Liver (tissue), 9 donors: ENCODE results near the gene RAD51B. TPM values are rescaled to one million over a fixed set of nuclear protein-coding genes. Genes with fewer than 3 reads are reported as not detected.

ENCODE experiments used
- DNase-seq: peaks from one replicate; pipeline ENCODE4 v3.0.0-alpha.2; 2017; ENCODE audit warnings: low spot score
- H3K27ac ChIP-seq, 2 donors: one replicate each; pipeline ENCODE4 v1.7.0; 2013; ENCODE audit warnings: inconsistent platforms in 2 of 2, low read length in 2 of 2, control low read depth in 1 of 2, low read depth in 1 of 2, mild to moderate bottlenecking in 1 of 2
- H3K27me3 ChIP-seq, 4 donors: one replicate each; pipeline versions ENCODE4 v1.6.1 to v1.7.0; 2013; ENCODE audit warnings: low read length in 3 of 4, inconsistent platforms in 1 of 4, mild to moderate bottlenecking in 1 of 4, moderate library complexity in 1 of 4; ENCODE audit not compliant: control insufficient read depth in 4 of 4, insufficient read depth in 4 of 4
- H3K36me3 ChIP-seq, 4 donors: one replicate each; pipeline versions ENCODE4 v1.6.1 to v1.7.0; 2013; ENCODE audit warnings: low read length in 3 of 4, mild to moderate bottlenecking in 3 of 4, low read depth in 1 of 4, moderate library complexity in 1 of 4; ENCODE audit not compliant: control insufficient read depth in 4 of 4, insufficient read depth in 3 of 4
- H3K4me1 ChIP-seq, 4 donors: one replicate each; pipeline versions ENCODE4 v1.6.1 to v1.7.0; 2013; ENCODE audit warnings: low read length in 3 of 4, mild to moderate bottlenecking in 3 of 4, moderate library complexity in 1 of 4; ENCODE audit not compliant: control insufficient read depth in 4 of 4, insufficient read depth in 4 of 4
- H3K4me3 ChIP-seq, 3 donors: one replicate each; pipeline versions ENCODE4 v1.6.1 to v1.7.0; 2013; ENCODE audit warnings: low read length in 3 of 3, control low read depth in 1 of 3, low read depth in 1 of 3, mild to moderate bottlenecking in 1 of 3
- H3K9ac ChIP-seq, 2 donors: one replicate each; pipeline ENCODE4 v1.7.0; 2013; ENCODE audit warnings: low read length in 2 of 2, mild to moderate bottlenecking in 2 of 2, moderate library complexity in 2 of 2, control low read depth in 1 of 2, low read depth in 1 of 2
- H3K9me3 ChIP-seq, 4 donors: one replicate each; pipeline versions ENCODE4 v1.6.1 to v1.7.0; 2013; ENCODE audit warnings: low read length in 3 of 4; ENCODE audit not compliant: control insufficient read depth in 4 of 4
- ATF3 ChIP-seq: IDR thresholded peaks from 2 replicates; pipeline ENCODE4 v1.6.1; 2016; ENCODE audit warnings: antibody characterized with exemption
- EGR1 ChIP-seq, 2 donors: IDR thresholded peaks; 2 replicates each; pipeline ENCODE4 v1.6.1; 2016 to 2018; ENCODE audit warnings: antibody characterized with exemption in 2 of 2, low read depth in 2 of 2
- FOXA1 ChIP-seq: IDR thresholded peaks from 2 replicates; pipeline ENCODE4 v1.6.1; 2016; ENCODE audit warnings: antibody characterized with exemption
- FOXA2 ChIP-seq: IDR thresholded peaks from 2 replicates; pipeline ENCODE4 v1.6.1; 2016; ENCODE audit warnings: antibody characterized with exemption
- HNF4A ChIP-seq, 2 donors: conservative IDR thresholded peaks; 2 replicates each; pipeline ENCODE4 v1.6.1; 2016; ENCODE audit warnings: antibody characterized with exemption in 2 of 2, mild to moderate bottlenecking in 2 of 2
- JUND ChIP-seq, 2 donors: IDR thresholded peaks; 2 replicates each; pipeline ENCODE4 v1.6.1; 2016; ENCODE audit warnings: antibody characterized with exemption in 2 of 2
- MAX ChIP-seq: IDR thresholded peaks from 2 replicates; pipeline ENCODE4 v1.6.1; 2016; ENCODE audit warnings: antibody characterized with exemption
- NR2F2 ChIP-seq: IDR thresholded peaks from 2 replicates; pipeline ENCODE4 v1.6.1; 2016; ENCODE audit warnings: antibody characterized with exemption
- RAD21 ChIP-seq, 2 donors: IDR thresholded peaks; 2 replicates each; pipeline ENCODE4 v1.6.1; 2016; ENCODE audit warnings: antibody characterized with exemption in 2 of 2, mild to moderate bottlenecking in 2 of 2
- REST ChIP-seq: IDR thresholded peaks from 2 replicates; pipeline ENCODE4 v1.6.1; 2016; ENCODE audit warnings: antibody characterized with exemption, mild to moderate bottlenecking
- RXRA ChIP-seq, 2 donors: IDR thresholded peaks; 2 replicates each; pipeline ENCODE4 v1.6.1; 2017 to 2018; ENCODE audit warnings: antibody characterized with exemption in 2 of 2, mild to moderate bottlenecking in 1 of 2
- SP1 ChIP-seq: IDR thresholded peaks from 2 replicates; pipeline ENCODE4 v1.6.1; 2018; ENCODE audit warnings: antibody characterized with exemption, mild to moderate bottlenecking
- TAF1 ChIP-seq: conservative IDR thresholded peaks from 2 replicates; pipeline ENCODE4 v1.6.1; 2016; ENCODE audit warnings: antibody characterized with exemption, mild to moderate bottlenecking
- YY1 ChIP-seq: IDR thresholded peaks from 2 replicates; pipeline ENCODE4 v1.6.1; 2016; ENCODE audit warnings: antibody characterized with exemption, mild to moderate bottlenecking
- ZBTB33 ChIP-seq: IDR thresholded peaks from 2 replicates; pipeline ENCODE4 v1.6.1; 2016; ENCODE audit warnings: antibody characterized with exemption
- WGBS: extraction: QIAGEN DNeasy Blood & Tissue Kit; methylation state at CpG from one replicate; pipeline ENCODE4 v1.1.7; 2013; 5-methylcytosine and 5-hydroxymethylcytosine counted together
- polyA plus RNA-seq, 2 donors: library from polyadenylated mRNA; stranded (reverse) in 1 of 2; unstranded in 1 of 2; fragments of 200-250 nt in 1 of 2; fragments of >200 nt in 1 of 2; fragmentation: Nextera tagmentation in 1 of 2; extraction: Ambion mirVana in 1 of 2; gene quantifications; one replicate each; pipeline versions ENCODE4 v1.2.1 to v1.2.3, GENCODE V29; 2013 to 2015
- total RNA-seq, 2 donors: library from RNA; depleted of rRNA; stranded (reverse); fragments of >200 nt; gene quantifications; one replicate each; pipeline ENCODE4 v1.2.3, GENCODE V29; 2014
- donor health status: healthy.
- donor health status: healthy.
- donor health status: healthy.
- donor health status: healthy.
- donor health status: healthy.

RAD51B gene
- total and polyA plus RNA-seq, 4 donors, result 0.81 to 12.9 (median 2.4) TPM

- TF ChIP-seq ZBTB33, result no peak
- no peak for TF ChIP-seq TAF1
- TF ChIP-seq HNF4A (conservative IDR thresholded peaks at IDR 0.05), result no peak
Measured at GRCh38 chr14:68708343-68708742, 888.8 kb downstream of the RAD51B start (continued).

- TF ChIP-seq SP1 (peak; percentile 46), EGR1 (IDR thresholded peaks at IDR 0.05; ENCODE audit: low read depth in 2 of 2) (no peak), HNF4A (conservative IDR thresholded peaks at IDR 0.05) (peak; percentile 52 to 62), ZBTB33 (peak; percentile 43), JUND (IDR thresholded peaks at IDR 0.05) (peak in 1 of 2 donors; percentile 72), FOXA2 (peak; percentile 60), FOXA1 (no peak), NR2F2 (no peak), YY1 (peak; percentile 56), RAD21 (IDR thresholded peaks at IDR 0.05) (peak; percentile 43 to 60), ATF3 (no peak), RXRA (IDR thresholded peaks at IDR 0.05) (peak; percentile 39 to 73), MAX (peak; percentile 80), REST (peak; percentile 23)
- H3K4me3 ChIP-seq, result no peak overlapping the region
- no peak for DNase-seq
- H3K9me3 ChIP-seq, result no peaks in the 10 kb centered on the region
- H3K9ac ChIP-seq, result no peak overlapping the region
- H3K4me1 ChIP-seq, result peaks cover 0 to 25% (median 2%) of the 10 kb centered on the region in 4 donors
- no peak overlapping the region for H3K27ac ChIP-seq
- WGBS, result 60% methylated on average over 2 of the region's 2 CpGs
- H3K27me3 ChIP-seq, result no peaks in the 10 kb centered on the region
- no peaks in the 10 kb centered on the region for H3K36me3 ChIP-seq
Measured at GRCh38 chr14:68709007-68709406, 889.4 kb downstream of the RAD51B start.
